Right lobe of liver (tissue), 6 donors: ENCODE measurements around the gene GNAQ. TPM values are rescaled to one million over a fixed set of nuclear protein-coding genes. Genes with fewer than 3 reads are reported as not detected.
A peak's percentile ranks its signal among the peaks of the same experiment; 100 is the strongest.

Experiments
- ATAC-seq, 4 donors: fragments of 200-7000 bp; cut with Tn5 transposase; one replicate each; pipeline ENCODE4 v1.9.1; 2020; ENCODE audit warnings: mild to moderate bottlenecking in 4 of 4, moderate library complexity in 4 of 4
- DNase-seq, 3 donors: peaks; one replicate each; pipeline ENCODE4 v3.0.0-alpha.2; 2020
- H3K27ac ChIP-seq, 3 donors: fragments of 200-600 bp; one replicate each; pipeline ENCODE4 v1.8.0; 2022
- H3K27me3 ChIP-seq, 2 donors: fragments of 200-600 bp; one replicate each; pipeline ENCODE4 v1.8.0; 2022
- H3K36me3 ChIP-seq, 4 donors: fragments of 200-600 bp; sonication (generic) in 1 of 4; one replicate each; pipeline versions ENCODE4 v1.5.1 to v1.8.0; 2017 to 2022; ENCODE audit warnings: control low read depth in 1 of 4
- H3K4me1 ChIP-seq, 4 donors: fragments of 200-600 bp; sonication (generic) in 1 of 4; one replicate each; pipeline versions ENCODE4 v1.5.1 to v1.8.0; 2017 to 2022; ENCODE audit warnings: control low read depth in 1 of 4
- H3K4me3 ChIP-seq, 3 donors: fragments of 200-600 bp; one replicate each; pipeline ENCODE4 v1.8.0; 2022
- H3K9me3 ChIP-seq, 4 donors: fragments of 200-600 bp; sonication (generic) in 1 of 4; one replicate each; pipeline versions ENCODE4 v1.5.1 to v1.8.0; 2017 to 2022; ENCODE audit warnings: control low read depth in 1 of 4
- CTCF ChIP-seq, 4 donors: fragments of 200-600 bp in 3 of 4; fragments of 450-650 bp in 1 of 4; IDR thresholded peaks; one replicate each; pipeline versions ENCODE4 v1.5.1 to v1.8.0; 2016 to 2022; ENCODE audit warnings: antibody characterized with exemption in 4 of 4, mild to moderate bottlenecking in 2 of 4
- POLR2A ChIP-seq: fragments of 450-650 bp; IDR thresholded peaks from one replicate; pipeline ENCODE4 v1.6.1; 2017; ENCODE audit warnings: antibody characterized with exemption, mild to moderate bottlenecking
- WGBS: methylation state at CpG from one replicate; pipeline ENCODE4 v1.1.6; 2018; ENCODE audit warnings: low coverage, low lambda C conversion rate; ENCODE audit not compliant: insufficient coverage; ENCODE audit errors: missing lambda C conversion rate; 5-methylcytosine and 5-hydroxymethylcytosine counted together
- intact Hi-C, 2 donors: fragments of 100-400 bp; cut with DNase I; formaldehyde crosslinking; loops; one replicate each; pipeline versions ENCODE4 v1.11.2 to v1.14.1; 2022
- total RNA-seq, 6 experiments: library from RNA; depleted of rRNA in 2 of 6; stranded (reverse); fragments of >200 nt in 2 of 6; fragmentation: NEBNext Ultra II Directional in 3 of 6; extraction: Animal tissue kit (Norgen Biotek cat#: 25700) in 3 of 6; gene quantifications; one replicate each; pipeline versions ENCODE4 v1.1.0 to v1.2.4, GENCODE V29; 2016 to 2023
- donor health status: DM: no; HTN: yes; CAD: no.
- donor health status: DM: no; HTN: no; CAD: no.
- donor health status: DM: no; HTN: no; CAD: no.
- donor health status: DM: no; HTN: yes; CAD: no.
- donor health status: DM: no; HTN: yes; CAD: no.

Gene GNAQ
- total RNA-seq, 6 experiments from 2014 or later: 15.8 to 28.7 (median 21.6) TPM

DNA sequence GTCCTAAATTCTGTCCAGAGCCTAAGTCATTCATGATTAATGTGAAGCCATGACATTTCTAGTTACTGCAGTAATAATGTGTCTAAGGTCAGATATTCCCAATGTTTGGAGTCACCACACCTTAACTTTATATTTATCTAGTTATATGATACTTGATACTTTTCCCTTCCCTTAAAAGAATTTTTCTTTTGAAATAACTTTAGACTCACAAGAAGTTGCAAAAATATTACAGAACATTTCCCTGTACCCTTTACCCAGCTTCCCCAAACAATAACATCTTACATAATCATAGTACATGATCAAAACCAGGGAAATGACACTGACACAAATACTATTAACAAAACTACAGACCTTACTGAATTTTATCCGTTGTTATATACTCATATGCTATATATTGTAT is 233.5 kb downstream of the GNAQ start:
- no peak overlapping the region for H3K4me3 ChIP-seq
- intact Hi-C loops: no loop called here
- no peaks in the 10 kb centered on the region for H3K4me1 ChIP-seq
- ATAC-seq (no peak), DNase-seq (no peak)
- no peak for TF ChIP-seq CTCF (IDR thresholded peaks at IDR 0.05)
- no peak for TF ChIP-seq POLR2A
- no peaks in the 10 kb centered on the region for H3K36me3 ChIP-seq
- no peaks in the 10 kb centered on the region for H3K27me3 ChIP-seq
- no peak overlapping the region for H3K27ac ChIP-seq
- 65% methylated on average over 1 of the region's 1 CpG for WGBS
- H3K9me3 ChIP-seq: no peaks in the 10 kb centered on the region

DNA sequence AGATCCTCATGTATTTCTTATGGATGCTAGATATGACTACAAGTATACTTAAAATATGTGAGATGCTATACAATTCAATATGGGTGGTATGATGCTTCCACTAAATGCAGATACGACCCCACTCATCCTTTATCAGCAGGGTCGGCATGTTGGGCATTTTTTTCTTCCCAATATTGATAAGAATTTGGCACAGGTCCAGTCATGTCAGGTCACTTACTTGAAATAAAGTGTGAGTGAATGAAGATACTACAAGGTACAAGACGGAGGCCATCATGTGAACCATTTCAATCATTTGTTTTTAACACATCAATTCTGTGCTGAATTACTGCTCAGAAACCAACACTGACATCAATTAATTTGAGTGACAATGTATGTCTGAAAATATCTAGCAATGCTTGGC is 236.6 kb downstream of the GNAQ start:
- Histone ChIP-seq H3K27ac (no peak overlapping the region), H3K4me1 (peaks cover 0 to under 1% (median 0%) of the 10 kb centered on the region in 4 donors), H3K27me3 (no peaks in the 10 kb centered on the region), H3K36me3 (peaks cover 0 to 3% (median 0%) of the 10 kb centered on the region in 4 donors), H3K4me3 (no peak overlapping the region), H3K9me3 (no peaks in the 10 kb centered on the region)
- no peak for DNase-seq
- intact Hi-C loops: no loop called here
- WGBS: 67% methylated on average over 3 of the region's 3 CpGs
- TF ChIP-seq POLR2A: no peak
- no peak for TF ChIP-seq CTCF (IDR thresholded peaks at IDR 0.05)
- ATAC-seq: no peak

DNA sequence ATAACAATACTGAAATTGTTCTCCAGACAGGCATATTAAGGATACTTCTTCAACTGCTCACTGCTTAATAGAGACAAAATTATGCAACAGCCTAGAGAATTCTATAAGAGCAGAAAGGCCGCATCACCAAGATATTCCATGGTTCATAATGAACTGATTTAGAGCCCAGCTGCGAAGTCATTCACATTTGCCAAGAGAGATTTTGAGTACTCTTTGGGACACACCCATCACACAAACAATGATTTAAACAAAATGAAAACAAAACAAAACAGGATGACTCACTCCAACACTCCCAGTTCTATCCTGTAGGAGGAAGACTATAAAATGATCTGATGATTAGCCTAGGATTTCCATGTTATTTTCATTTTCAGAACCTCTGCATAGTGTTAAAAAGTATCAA is 237.8 kb downstream of the GNAQ start:
- Histone ChIP-seq H3K4me3 (no peak overlapping the region), H3K9me3 (no peaks in the 10 kb centered on the region), H3K36me3 (peaks cover 0 to 3% (median 0%) of the 10 kb centered on the region in 4 donors), H3K27ac (no peak overlapping the region), H3K4me1 (peaks cover 0 to 7% (median 3%) of the 10 kb centered on the region in 4 donors), H3K27me3 (no peaks in the 10 kb centered on the region)
- intact Hi-C loops: no loop called here
- no peak for TF ChIP-seq CTCF (IDR thresholded peaks at IDR 0.05)
- TF ChIP-seq POLR2A: no peak
- ATAC-seq: peak in 1 of 4 donors; percentile 57
- no peak for DNase-seq
- 88% methylated on average over 2 of the region's 2 CpGs for WGBS

DNA sequence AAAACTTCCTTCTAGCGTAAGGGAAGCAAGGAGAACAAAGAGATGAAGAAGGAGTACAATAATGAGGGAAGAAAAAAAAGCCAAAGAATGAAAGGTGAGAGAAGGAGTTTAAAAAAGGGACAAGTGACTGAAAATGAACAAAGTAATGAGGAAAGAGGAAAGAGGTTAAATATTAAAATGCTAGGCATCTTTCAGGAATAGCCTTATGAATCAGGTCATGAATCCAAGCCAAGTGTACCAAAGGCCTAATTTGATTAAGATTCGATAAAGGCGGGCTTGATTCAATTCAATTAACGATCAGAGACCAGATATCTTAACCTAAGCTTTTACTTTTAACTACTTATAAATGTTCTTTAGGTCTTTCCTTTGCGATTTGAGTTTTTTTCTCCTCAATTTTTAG is 241.7 kb downstream of the GNAQ start:
- Histone ChIP-seq H3K27me3 (no peaks in the 10 kb centered on the region), H3K4me1 (peaks cover 0 to 7% (median 3%) of the 10 kb centered on the region in 4 donors), H3K9me3 (no peaks in the 10 kb centered on the region), H3K4me3 (no peak overlapping the region), H3K27ac (no peak overlapping the region), H3K36me3 (peaks cover 0 to 3% (median 1%) of the 10 kb centered on the region in 4 donors)
- ATAC-seq (peak in 3 of 4 donors; percentile 35 to 75 (median 46)), DNase-seq (no peak)
- 38% methylated on average over 5 of the region's 5 CpGs for WGBS
- intact Hi-C loops: no loop called here
- TF ChIP-seq CTCF (IDR thresholded peaks at IDR 0.05): no peak

GRCh38 chr9:77785341-77785740 is 246.3 kb downstream of the GNAQ start:
- 100% methylated on average over 1 of the region's 2 CpGs for WGBS

More at GRCh38 chr9:77785341-77785740, 246.3 kb downstream of the GNAQ start:
- Histone ChIP-seq H3K9me3 (no peaks in the 10 kb centered on the region), H3K36me3 (peaks cover 0 to 3% (median 0%) of the 10 kb centered on the region in 4 donors), H3K4me1 (peaks cover 0 to 10% (median 3%) of the 10 kb centered on the region in 4 donors), H3K4me3 (no peak overlapping the region), H3K27me3 (no peaks in the 10 kb centered on the region), H3K27ac (no peak overlapping the region)
- intact Hi-C loops: no loop called here
- DNase-seq: no peak
- no peak for ATAC-seq
- TF ChIP-seq POLR2A (no peak), CTCF (IDR thresholded peaks at IDR 0.05) (no peak)
